SK-N-MC (cell line): Measurements from ENCODE around the gene DNAJB6.

ENCODE experiments used
- DNase-seq: peaks from one replicate; pipeline ENCODE4 v3.0.0-alpha.2; 2011; ENCODE audit warnings: low read depth, low spot score
- H3K27ac ChIP-seq: fragments of 200-600 bp; sonication (generic); 2 replicates; pipeline ENCODE4 v1.5.1; 2016; ENCODE audit warnings: mixed run types
- H3K36me3 ChIP-seq: fragments of 200-600 bp; sonication (generic); 2 replicates; pipeline ENCODE4 v1.6.1; 2017; ENCODE audit warnings: antibody characterized with exemption, low read length, mixed read lengths; ENCODE audit not compliant: insufficient read depth
- H3K4me3 ChIP-seq: fragments of 200-600 bp; sonication (generic); 2 replicates; pipeline ENCODE4 v1.5.1; 2016
- H3K9ac ChIP-seq: fragments of 200-600 bp; sonication (generic); 2 replicates; pipeline ENCODE4 v1.8.0; 2017; ENCODE audit warnings: mixed run types, mixed read lengths; ENCODE audit not compliant: insufficient read length
- H3K9me3 ChIP-seq: fragments of 200-600 bp; sonication (generic); 2 replicates; pipeline ENCODE4 v1.6.1; 2017; ENCODE audit warnings: low read depth, mild to moderate bottlenecking, antibody characterized with exemption, low read length, moderate library complexity, mixed read lengths
- EZH2 ChIP-seq: fragments of 200-600 bp; sonication (generic); IDR thresholded peaks from one replicate; pipeline ENCODE4 v1.6.1; 2017; ENCODE audit warnings: antibody characterized with exemption
- FOXP2 ChIP-seq: optimal IDR thresholded peaks from 2 replicates; pipeline ENCODE3; 2011; ENCODE audit warnings: mild to moderate bottlenecking, moderate library complexity; ENCODE audit not compliant: insufficient read depth; ENCODE audit errors: extremely low read length, control extremely low read depth
- POLR2AphosphoS5 ChIP-seq: IDR thresholded peaks from 2 replicates; pipeline ENCODE4 v1.6.1; 2012; ENCODE audit warnings: mild to moderate bottlenecking, low read depth, low read length, borderline replicate concordance

Gene DNAJB6

GRCh38 chr7:157413881-157414701, 77.3 kb downstream of the DNAJB6 start:
- Histone ChIP-seq H3K9ac (no peak overlapping the region), H3K9me3 (no peaks in the 10 kb centered on the region), H3K27ac (no peak overlapping the region), H3K36me3 (peaks cover 10% of the 10 kb centered on the region; the same call in 1 of the 2 replicates), H3K4me3 (no peak overlapping the region)
- DNase-seq = no peak
- TF ChIP-seq FOXP2 (no peak), POLR2AphosphoS5 (no peak), EZH2 (no peak)

- no peak overlapping the region for H3K4me3 ChIP-seq
- no peak for DNase-seq
- no peaks in the 10 kb centered on the region for H3K9me3 ChIP-seq
- H3K36me3 ChIP-seq = peaks cover 10% of the 10 kb centered on the region; the same call in 1 of the 2 replicates
- TF ChIP-seq FOXP2 = no peak
- no peak for TF ChIP-seq POLR2AphosphoS5
- no peak for TF ChIP-seq EZH2
- H3K9ac ChIP-seq = no peak overlapping the region
- H3K27ac ChIP-seq = no peak overlapping the region
Observed at GRCh38 chr7:157414702-157415096, 77.9 kb downstream of the DNAJB6 start.

- TF ChIP-seq EZH2 (no peak), POLR2AphosphoS5 (no peak), FOXP2 (no peak)
- H3K36me3 ChIP-seq = peaks cover 10% of the 10 kb centered on the region; the same call in 1 of the 2 replicates
Observed at GRCh38 chr7:157415486-157415885, 78.7 kb downstream of the DNAJB6 start.

GRCh38 chr7:157416011-157416410, 79.2 kb downstream of the DNAJB6 start:
- H3K36me3 ChIP-seq = peaks cover 10% of the 10 kb centered on the region; the same call in 1 of the 2 replicates
- H3K9ac ChIP-seq = no peak overlapping the region
- H3K27ac ChIP-seq = no peak overlapping the region
- H3K9me3 ChIP-seq = no peaks in the 10 kb centered on the region
- DNase-seq = no peak
- TF ChIP-seq POLR2AphosphoS5 = no peak
- no peak overlapping the region for H3K4me3 ChIP-seq

More at GRCh38 chr7:157415486-157415885, 78.7 kb downstream of the DNAJB6 start:
- Histone ChIP-seq H3K27ac (no peak overlapping the region), H3K4me3 (no peak overlapping the region), H3K9ac (no peak overlapping the region), H3K9me3 (no peaks in the 10 kb centered on the region)
- DNase-seq = no peak

- Histone ChIP-seq H3K4me3 (no peak overlapping the region), H3K36me3 (peaks cover 10% of the 10 kb centered on the region; the same call in 1 of the 2 replicates), H3K27ac (no peak overlapping the region), H3K9ac (no peak overlapping the region), H3K9me3 (no peaks in the 10 kb centered on the region)
- TF ChIP-seq FOXP2 (no peak), EZH2 (no peak), POLR2AphosphoS5 (no peak)
- no peak for DNase-seq
Observed at GRCh38 chr7:157418204-157419034, 81.6 kb downstream of the DNAJB6 start.

GRCh38 chr7:157419035-157419293, 82.2 kb downstream of the DNAJB6 start:
- peaks cover 10% of the 10 kb centered on the region; the same call in 1 of the 2 replicates for H3K36me3 ChIP-seq
- no peak for DNase-seq
- no peaks in the 10 kb centered on the region for H3K9me3 ChIP-seq
- H3K9ac ChIP-seq = no peak overlapping the region
- H3K4me3 ChIP-seq = no peak overlapping the region
- no peak for TF ChIP-seq POLR2AphosphoS5
- no peak for TF ChIP-seq FOXP2
- no peak for TF ChIP-seq EZH2
- no peak overlapping the region for H3K27ac ChIP-seq

GRCh38 chr7:157422279-157422678, 85.5 kb downstream of the DNAJB6 start:
- Histone ChIP-seq H3K36me3 (no peaks in the 10 kb centered on the region), H3K9ac (no peak overlapping the region), H3K4me3 (no peak overlapping the region), H3K27ac (no peak overlapping the region), H3K9me3 (no peaks in the 10 kb centered on the region)
- TF ChIP-seq FOXP2 (no peak), EZH2 (no peak), POLR2AphosphoS5 (no peak)
- no peak for DNase-seq

GRCh38 chr7:157423348-157423747, 86.5 kb downstream of the DNAJB6 start:
- Histone ChIP-seq H3K36me3 (no peaks in the 10 kb centered on the region), H3K4me3 (no peak overlapping the region), H3K27ac (no peak overlapping the region), H3K9me3 (no peaks in the 10 kb centered on the region), H3K9ac (no peak overlapping the region)
- DNase-seq = no peak
- TF ChIP-seq POLR2AphosphoS5 (no peak), FOXP2 (no peak), EZH2 (no peak)
